Neuron (in vitro differentiated cells): ENCODE results near the gene NOC4L.
"Not testable (repeated sequence)": the region's sequence is repeated elsewhere in the genome, so short reads cannot be mapped to it uniquely, and the experiment has no call there.

ENCODE experiments used
- H2AFZ ChIP-seq: one replicate; pipeline ENCODE4 v1.6.1; 2013; ENCODE audit warnings: low read depth, mild to moderate bottlenecking, inconsistent platforms, low read length, moderate library complexity
- H3K27me3 ChIP-seq: one replicate; pipeline ENCODE4 v1.6.1; 2013; ENCODE audit warnings: low read length; ENCODE audit not compliant: insufficient read depth
- H3K36me3 ChIP-seq: one replicate; pipeline ENCODE4 v1.6.1; 2013; ENCODE audit warnings: low read length; ENCODE audit not compliant: insufficient read depth
- H3K4me1 ChIP-seq: one replicate; pipeline ENCODE4 v1.6.1; 2013; ENCODE audit warnings: low read length; ENCODE audit not compliant: insufficient read depth
- H3K4me3 ChIP-seq: 2 replicates; pipeline ENCODE4 v1.5.1; 2013; ENCODE audit warnings: mild to moderate bottlenecking, low read length, moderate library complexity
- H3K9me3 ChIP-seq: one replicate; pipeline ENCODE4 v1.6.1; 2013; ENCODE audit warnings: low read length

Gene NOC4L

GRCh38 chr12:132141976-132142678 is 2.1 kb upstream of the NOC4L start:
- Histone ChIP-seq H2AFZ (no peak overlapping the region), H3K36me3 (peaks cover 39% of the 10 kb centered on the region), H3K9me3 (no peaks in the 10 kb centered on the region), H3K4me3 (peak overlapping the region; percentile 84), H3K4me1 (peaks cover 17% of the 10 kb centered on the region), H3K27me3 (no peaks in the 10 kb centered on the region)

GRCh38 chr12:132142679-132143335 is 1.4 kb upstream of the NOC4L start:
- H3K4me1 ChIP-seq: peaks cover 17% of the 10 kb centered on the region
- no peaks in the 10 kb centered on the region for H3K27me3 ChIP-seq
- peak overlapping the region; percentile 84 for H3K4me3 ChIP-seq
- peaks cover 45% of the 10 kb centered on the region for H3K36me3 ChIP-seq
- H2AFZ ChIP-seq: no peak overlapping the region
- no peaks in the 10 kb centered on the region for H3K9me3 ChIP-seq

GRCh38 chr12:132143336-132144071 is 753 bp upstream of the NOC4L start:
- Histone ChIP-seq H3K4me3 (peak overlapping the region; percentile 84), H3K9me3 (no peaks in the 10 kb centered on the region), H3K27me3 (no peaks in the 10 kb centered on the region), H3K4me1 (peaks cover 17% of the 10 kb centered on the region), H2AFZ (no peak overlapping the region), H3K36me3 (peaks cover 50% of the 10 kb centered on the region)

- Histone ChIP-seq H3K27me3 (no peaks in the 10 kb centered on the region), H3K9me3 (peaks cover 2% of the 10 kb centered on the region), H3K4me3 (peak overlapping the region; percentile 84), H3K4me1 (peaks cover 17% of the 10 kb centered on the region), H3K36me3 (peaks cover 39% of the 10 kb centered on the region), H2AFZ (no peak overlapping the region)
These were observed 532 bp downstream of the NOC4L start for GRCh38 chr12:132144810-132145168.

GRCh38 chr12:132145334-132145733 is 1.1 kb downstream of the NOC4L start:
- Histone ChIP-seq H3K9me3 (peaks cover 2% of the 10 kb centered on the region), H2AFZ (no peak overlapping the region), H3K36me3 (peaks cover 34% of the 10 kb centered on the region), H3K4me3 (peak overlapping the region; percentile 84), H3K27me3 (no peaks in the 10 kb centered on the region), H3K4me1 (peaks cover 17% of the 10 kb centered on the region)

- Histone ChIP-seq H3K9me3 (peaks cover 2% of the 10 kb centered on the region), H3K27me3 (no peaks in the 10 kb centered on the region), H2AFZ (no peak overlapping the region), H3K4me1 (peaks cover 17% of the 10 kb centered on the region), H3K36me3 (peaks cover 26% of the 10 kb centered on the region), H3K4me3 (no peak overlapping the region)
These were observed 1.8 kb downstream of the NOC4L start for GRCh38 chr12:132146098-132146497.

- Histone ChIP-seq H3K4me1 (peaks cover 17% of the 10 kb centered on the region), H3K9me3 (peaks cover 2% of the 10 kb centered on the region), H3K4me3 (no peak overlapping the region), H3K27me3 (no peaks in the 10 kb centered on the region), H3K36me3 (peaks cover 29% of the 10 kb centered on the region), H2AFZ (no peak overlapping the region)
These were observed 2.6 kb downstream of the NOC4L start for GRCh38 chr12:132146772-132147422.

GRCh38 chr12:132147423-132148367 is 3.4 kb downstream of the NOC4L start:
- H3K36me3 ChIP-seq: peaks cover 29% of the 10 kb centered on the region
- no peak overlapping the region for H3K4me3 ChIP-seq
- H3K9me3 ChIP-seq: peaks cover 2% of the 10 kb centered on the region

GRCh38 chr12:132148368-132149045 is 4.2 kb downstream of the NOC4L start:
- Histone ChIP-seq H2AFZ (no peak overlapping the region), H3K4me1 (peaks cover 8% of the 10 kb centered on the region), H3K36me3 (peaks cover 29% of the 10 kb centered on the region), H3K9me3 (peaks cover 2% of the 10 kb centered on the region), H3K27me3 (no peaks in the 10 kb centered on the region), H3K4me3 (no peak overlapping the region)

More at GRCh38 chr12:132147423-132148367, 3.4 kb downstream of the NOC4L start:
- H2AFZ ChIP-seq: no peak overlapping the region
- H3K27me3 ChIP-seq: no peaks in the 10 kb centered on the region
- peaks cover 16% of the 10 kb centered on the region for H3K4me1 ChIP-seq

- not testable (repeated sequence) for H2AFZ ChIP-seq
- H3K36me3 ChIP-seq: peaks cover 29% of the 10 kb centered on the region
- peaks cover 14% of the 10 kb centered on the region for H3K4me1 ChIP-seq
These were observed 5.3 kb downstream of the NOC4L start for GRCh38 chr12:132149526-132149925.

GRCh38 chr12:132150780-132151144 is 6.5 kb downstream of the NOC4L start:
- H3K4me3 ChIP-seq: no peak overlapping the region
- peaks cover 6% of the 10 kb centered on the region for H3K4me1 ChIP-seq
- peaks cover 2% of the 10 kb centered on the region for H3K9me3 ChIP-seq
- no peaks in the 10 kb centered on the region for H3K27me3 ChIP-seq
- no peak overlapping the region for H2AFZ ChIP-seq
- peaks cover 29% of the 10 kb centered on the region for H3K36me3 ChIP-seq

More at GRCh38 chr12:132149526-132149925, 5.3 kb downstream of the NOC4L start:
- H3K4me3 ChIP-seq, H3K27me3 ChIP-seq, H3K9me3 ChIP-seq: not testable (repeated sequence)
